Glomerular endothelial cell (primary cell): ENCODE measurements around the gene HES5. TPM values are rescaled to one million over a fixed set of nuclear protein-coding genes. Genes with fewer than 3 reads are reported as not detected.

ENCODE experiments used
- DNase-seq: peaks from one replicate; pipeline ENCODE4 v3.0.0-alpha.2; 2011; ENCODE audit warnings: low read depth, low spot score; ENCODE audit errors: extremely low read depth
- total RNA-seq: library from RNA; depleted of rRNA; stranded (reverse); fragments of >200 nt; gene quantifications from 2 replicates; pipeline ENCODE4 v1.2.3, GENCODE V29; 2015

The HES5 gene
- total RNA-seq, 1 donor from 2014 or later, result not detected

- no peak for DNase-seq
These were observed 47.0 kb downstream of the HES5 start for GRCh38 chr1:2483026-2483425.

GRCh38 chr1:2482588-2482987 is 47.5 kb downstream of the HES5 start:
- no peak for DNase-seq

- DNase-seq, result no peak
These were observed 48.2 kb downstream of the HES5 start for GRCh38 chr1:2481885-2482284.

- DNase-seq, result no peak
These were observed 49.1 kb downstream of the HES5 start for GRCh38 chr1:2480986-2481364.

GRCh38 chr1:2480236-2480985 is 49.7 kb downstream of the HES5 start:
- no peak for DNase-seq

GRCh38 chr1:2479618-2480017 is 50.4 kb downstream of the HES5 start:
- DNase-seq, result no peak

- DNase-seq, result no peak
These were observed 50.9 kb downstream of the HES5 start for GRCh38 chr1:2479186-2479585.

Other genes with a start within 250 kb of the HES5 start
- 6.6 and 7.1 TPM in 2 replicates for gene MORN1, start 138.7 kb downstream of the HES5 start, total RNA-seq
- gene RER1, start 138.4 kb downstream of the HES5 start, total RNA-seq, result 103 and 119 TPM in 2 replicates
- gene PEX10, start 117.7 kb downstream of the HES5 start, total RNA-seq, result 26.0 and 31.9 TPM in 2 replicates
- gene PLCH2, start 54.0 kb downstream of the HES5 start, total RNA-seq, result 0.47 TPM in 1 of 2 replicates, not detected in the other
- 19.0 and 45.3 TPM in 2 replicates for gene PANK4, start 3.7 kb downstream of the HES5 start, total RNA-seq
- gene TNFRSF14, start 26.1 kb upstream of the HES5 start, total RNA-seq, result 43.9 and 86.1 TPM in 2 replicates
- gene PRXL2B, start 56.5 kb upstream of the HES5 start, total RNA-seq, result 44.7 and 47.3 TPM in 2 replicates
- 0.15 and 0.93 TPM in 2 replicates for gene MMEL1, start 102.8 kb upstream of the HES5 start, total RNA-seq